Mesodermal cell (in vitro differentiated cells): Measurements from ENCODE around the gene CLEC16A.

Experiments
- H3K27ac ChIP-seq: 2 replicates; pipeline ENCODE4 v1.7.0; 2013; ENCODE audit warnings: mild to moderate bottlenecking, low read depth, low read length, moderate library complexity; ENCODE audit not compliant: severe bottlenecking
- H3K36me3 ChIP-seq: 2 replicates; pipeline ENCODE4 v1.7.1; 2013; ENCODE audit warnings: mild to moderate bottlenecking, low read length, moderate library complexity; ENCODE audit not compliant: control insufficient read depth, insufficient read depth
- H3K4me1 ChIP-seq: one replicate; pipeline ENCODE4 v1.7.1; 2013; ENCODE audit warnings: mild to moderate bottlenecking, low read length; ENCODE audit not compliant: insufficient read depth, control insufficient read depth, poor library complexity, severe bottlenecking
- H3K4me3 ChIP-seq: 2 replicates; pipeline ENCODE4 v1.7.0; 2013; ENCODE audit warnings: low read length, control low read depth, mild to moderate bottlenecking; ENCODE audit not compliant: insufficient read depth, poor library complexity, severe bottlenecking; ENCODE audit errors: extremely low read depth
- H3K9me3 ChIP-seq: 2 replicates; pipeline ENCODE4 v1.7.1; 2013; ENCODE audit warnings: mild to moderate bottlenecking, low read length, moderate library complexity; ENCODE audit not compliant: control insufficient read depth
- WGBS, 2 experiments: methylation state at CpG; one replicate each; pipeline ENCODE4 v1.1.5; 2013; ENCODE audit warnings: missing lambda C conversion rate in 2 of 2; ENCODE audit not compliant: insufficient coverage in 2 of 2; 5-methylcytosine and 5-hydroxymethylcytosine counted together

Gene CLEC16A

DNA sequence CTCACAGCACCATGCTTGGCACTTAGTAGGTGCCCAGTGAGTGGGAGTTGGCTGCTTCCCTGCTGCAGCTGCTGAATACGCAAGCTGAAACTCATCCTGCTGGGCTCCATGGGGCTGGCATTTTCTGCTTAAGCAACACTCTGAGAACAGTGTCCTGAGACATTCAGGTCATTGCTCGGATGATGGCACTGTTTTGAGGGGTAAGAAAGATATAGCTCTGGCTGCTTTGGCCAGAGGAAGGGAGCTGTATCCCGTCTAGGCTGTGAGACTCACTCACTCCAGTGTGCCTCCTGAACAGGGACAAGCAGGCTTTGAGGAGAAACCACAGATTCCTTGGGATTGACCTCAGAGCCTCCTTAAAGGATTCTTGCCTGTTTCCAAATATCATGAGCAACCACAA, 120.5 kb downstream of the CLEC16A start:
- Histone ChIP-seq H3K9me3 (no peaks in the 10 kb centered on the region), H3K27ac (no peak overlapping the region), H3K4me1 (no peaks in the 10 kb centered on the region), H3K4me3 (no peak overlapping the region), H3K36me3 (peaks cover 35% of the 10 kb centered on the region)
- WGBS, 2 experiments, result 67 to 69% methylated on average over 3 of the region's 3 CpGs

DNA sequence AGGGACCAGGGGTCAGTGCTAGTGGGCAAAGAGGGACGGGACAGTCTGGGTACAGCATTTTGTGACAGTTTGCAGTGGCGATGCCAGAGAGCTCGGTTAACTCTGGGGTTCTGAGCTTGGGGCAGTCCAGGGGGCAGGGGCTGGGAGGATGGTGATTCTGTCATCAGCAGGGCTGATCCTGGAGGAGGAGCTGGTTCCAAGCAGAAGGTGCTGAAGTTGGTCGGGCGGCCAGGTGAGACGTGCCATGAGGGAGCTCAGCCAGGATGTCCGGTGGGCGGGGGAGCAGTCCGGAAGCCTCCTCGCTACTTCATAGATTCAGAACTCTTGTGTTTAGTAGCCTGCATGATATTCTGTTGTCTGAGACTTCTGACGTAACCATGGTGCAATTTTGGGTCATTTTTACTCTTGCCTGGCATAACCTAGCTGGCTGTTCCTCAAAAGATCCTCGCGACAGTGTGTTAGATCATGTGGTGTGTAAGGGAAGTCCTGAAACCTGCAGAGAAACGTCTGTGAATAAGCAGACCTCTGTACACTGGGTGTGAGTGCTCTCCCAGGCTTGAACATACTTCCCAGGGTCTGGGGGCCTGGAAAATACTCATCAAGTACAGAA, 122.0 kb downstream of the CLEC16A start:
- 91% methylated on average over 13 to 14 of the region's 14 CpGs for WGBS, 2 experiments

DNA sequence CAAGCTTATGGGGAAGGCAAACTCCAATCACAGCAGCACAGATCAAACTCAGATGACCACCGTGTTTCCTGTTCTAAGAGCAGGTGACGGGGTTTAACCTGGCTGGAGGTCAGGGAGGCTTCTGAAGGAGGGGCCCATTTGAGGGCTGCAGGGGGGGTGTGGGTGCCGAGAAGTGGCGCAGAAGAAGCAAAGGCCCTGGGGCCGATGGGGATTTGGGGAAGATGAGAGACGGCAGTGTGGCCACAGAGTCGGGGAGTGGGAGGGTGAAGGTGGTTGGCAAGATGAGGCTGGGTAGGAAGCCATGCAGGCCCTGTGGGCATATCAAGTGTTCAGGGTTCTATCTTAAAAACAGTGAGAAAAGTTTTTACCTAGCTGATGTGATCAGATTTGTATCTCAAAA, 122.9 kb downstream of the CLEC16A start:
- no peak overlapping the region for H3K4me3 ChIP-seq
- peaks cover 34% of the 10 kb centered on the region for H3K36me3 ChIP-seq
- no peaks in the 10 kb centered on the region for H3K9me3 ChIP-seq
- no peaks in the 10 kb centered on the region for H3K4me1 ChIP-seq
- H3K27ac ChIP-seq, result no peak overlapping the region
- 94% methylated on average over 5 to 6 of the region's 7 CpGs for WGBS, 2 experiments

More for the DNA sequence above, 122.0 kb downstream of the CLEC16A start:
- Histone ChIP-seq H3K4me1 (no peaks in the 10 kb centered on the region), H3K36me3 (peaks cover 33% of the 10 kb centered on the region), H3K27ac (no peak overlapping the region), H3K4me3 (no peak overlapping the region), H3K9me3 (no peaks in the 10 kb centered on the region)

DNA sequence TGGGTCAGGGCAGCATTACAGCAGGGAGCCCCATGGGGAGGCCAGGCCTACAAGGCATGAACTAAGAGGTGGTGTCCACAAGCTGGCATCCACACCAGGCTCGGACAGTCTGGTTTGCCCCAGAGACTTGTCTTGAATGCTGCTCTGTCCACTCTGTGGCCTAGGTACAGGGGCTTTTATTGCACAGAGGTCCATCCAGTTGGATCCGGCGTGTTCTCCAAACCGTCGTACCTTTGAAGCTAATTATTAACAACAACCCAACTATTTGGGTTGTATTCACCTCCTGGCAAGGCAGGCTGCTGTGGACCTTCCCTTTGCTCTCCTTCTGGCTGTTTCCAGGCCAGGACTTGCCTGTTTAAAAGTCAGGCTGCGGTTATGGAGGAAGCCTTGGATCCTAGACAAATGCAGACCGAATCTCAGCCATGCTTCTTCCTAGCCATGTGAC, 123.4 kb downstream of the CLEC16A start:
- WGBS, 2 experiments, result 97 to 100% methylated on average over 6 to 7 of the region's 7 CpGs
- Histone ChIP-seq H3K4me1 (no peaks in the 10 kb centered on the region), H3K4me3 (no peak overlapping the region), H3K9me3 (no peaks in the 10 kb centered on the region), H3K27ac (no peak overlapping the region), H3K36me3 (peaks cover 34% of the 10 kb centered on the region)

DNA sequence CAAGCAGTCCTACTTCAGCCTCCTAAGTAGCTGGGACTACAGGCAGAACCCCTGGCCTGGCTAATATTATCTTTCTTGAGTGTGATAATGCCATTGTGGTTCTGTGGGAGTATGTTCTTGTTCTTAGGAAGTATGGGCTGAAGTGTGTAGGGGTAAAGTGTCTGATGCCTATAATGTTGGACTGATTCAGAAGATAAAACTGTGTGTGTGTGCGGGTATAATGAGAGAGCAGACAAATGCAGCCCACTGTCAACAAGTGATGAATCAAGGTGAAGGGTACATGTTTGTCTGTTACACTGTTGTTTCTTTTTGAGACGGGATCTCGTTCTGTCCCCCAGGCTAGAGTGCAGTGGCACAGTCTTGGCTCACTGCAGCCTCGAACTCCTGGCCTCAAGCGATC, 127.5 kb downstream of the CLEC16A start:
- Histone ChIP-seq H3K9me3 (no peaks in the 10 kb centered on the region), H3K27ac (no peak overlapping the region), H3K4me3 (no peak overlapping the region), H3K36me3 (peaks cover 28% of the 10 kb centered on the region), H3K4me1 (peaks cover 10% of the 10 kb centered on the region)
- WGBS, 2 experiments, result 91 to 98% methylated on average over 5 of the region's 5 CpGs

DNA sequence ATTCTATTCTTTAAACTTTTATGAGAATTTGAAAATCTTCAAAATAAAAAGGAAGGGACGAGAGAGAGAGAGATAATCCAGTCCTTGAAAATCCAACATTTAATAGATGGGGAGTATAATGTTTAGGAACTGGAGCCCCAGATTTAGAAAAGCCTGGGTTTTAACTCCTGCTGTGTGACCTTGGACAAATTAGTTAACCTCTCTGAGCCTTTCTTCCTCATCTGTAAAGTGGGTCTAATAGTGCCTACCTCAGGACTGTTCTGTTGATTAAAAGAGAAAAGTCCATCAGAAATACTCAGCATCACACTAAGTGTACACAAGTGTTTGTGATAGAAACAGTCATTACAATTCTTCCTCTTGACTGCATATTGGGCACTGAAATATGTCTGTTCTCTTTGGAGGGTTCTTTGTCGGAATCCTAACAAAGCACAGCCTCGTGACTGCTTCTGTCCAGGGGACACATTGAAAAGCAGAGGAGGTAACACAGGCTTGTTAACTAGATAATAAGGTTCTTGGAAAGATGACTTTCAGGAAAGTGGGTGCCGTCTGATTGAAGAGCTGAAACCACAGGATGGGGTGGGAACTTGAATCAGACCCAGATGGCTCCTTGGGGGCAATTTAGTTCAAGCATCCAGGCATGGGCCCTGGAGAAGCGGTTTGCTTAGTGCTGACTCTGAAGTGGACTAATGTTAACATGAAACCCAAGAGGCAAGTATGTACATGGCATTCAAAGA, 128.2 kb downstream of the CLEC16A start:
- WGBS, 2 experiments, result 94 to 98% methylated on average over 3 to 5 of the region's 5 CpGs

DNA sequence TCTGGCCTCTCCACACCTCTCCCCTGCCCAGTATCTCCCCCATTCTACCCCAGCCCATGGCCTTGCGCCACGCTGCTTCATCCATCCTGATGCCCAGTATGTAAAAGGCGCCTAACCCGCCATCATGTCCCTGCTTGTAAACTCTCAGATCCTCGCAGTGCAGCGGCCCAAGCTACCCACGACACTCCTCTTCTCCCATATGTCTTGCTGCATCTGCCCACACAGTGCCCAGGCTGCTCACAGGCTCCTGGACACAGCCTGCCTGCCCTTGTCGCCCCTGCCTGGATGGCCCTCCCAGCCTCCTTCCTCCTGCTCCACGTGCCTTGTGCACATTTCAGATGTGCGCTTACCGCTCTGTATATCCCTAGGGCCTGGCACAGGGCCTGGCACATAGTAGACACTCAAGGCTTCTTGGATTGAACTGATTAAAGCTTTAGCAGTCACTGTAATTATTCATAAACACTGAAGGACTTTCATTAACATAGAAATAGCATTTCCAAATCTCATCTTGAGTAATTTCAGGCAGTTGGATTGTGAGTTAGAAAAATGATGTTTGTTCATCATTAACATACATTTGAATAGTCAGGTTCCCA, 129.1 kb downstream of the CLEC16A start:
- Histone ChIP-seq H3K9me3 (no peaks in the 10 kb centered on the region), H3K36me3 (peaks cover 25% of the 10 kb centered on the region), H3K27ac (no peak overlapping the region), H3K4me3 (no peak overlapping the region), H3K4me1 (peaks cover 26% of the 10 kb centered on the region)
- WGBS, 2 experiments, result 92 to 94% methylated on average over 9 to 10 of the region's 11 CpGs

More for the DNA sequence above, 128.2 kb downstream of the CLEC16A start:
- Histone ChIP-seq H3K4me3 (no peak overlapping the region), H3K36me3 (peaks cover 28% of the 10 kb centered on the region), H3K4me1 (peaks cover 17% of the 10 kb centered on the region), H3K9me3 (no peaks in the 10 kb centered on the region), H3K27ac (no peak overlapping the region)

DNA sequence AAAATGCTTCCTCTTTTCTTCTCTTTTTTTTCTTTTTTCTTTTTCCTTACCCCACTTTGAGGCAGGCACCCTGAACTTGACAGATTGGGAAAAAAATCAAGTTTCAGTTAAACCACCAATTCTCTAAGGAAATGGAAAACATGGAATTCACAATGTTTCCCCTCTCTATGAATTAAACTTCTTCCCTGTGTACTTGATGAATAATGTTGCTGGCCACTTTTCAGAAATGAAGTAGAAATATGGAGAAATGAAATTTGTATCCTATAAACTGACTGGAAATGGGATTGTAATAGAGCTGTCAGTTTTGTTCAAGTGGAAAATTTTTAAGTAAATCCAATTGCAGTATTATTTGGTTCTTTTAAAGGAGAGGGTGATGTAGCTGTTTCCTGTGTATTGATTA, 129.8 kb downstream of the CLEC16A start:
- Histone ChIP-seq H3K36me3 (peaks cover 18% of the 10 kb centered on the region), H3K4me1 (peaks cover 32% of the 10 kb centered on the region), H3K27ac (no peak overlapping the region), H3K9me3 (no peaks in the 10 kb centered on the region), H3K4me3 (no peak overlapping the region)

DNA sequence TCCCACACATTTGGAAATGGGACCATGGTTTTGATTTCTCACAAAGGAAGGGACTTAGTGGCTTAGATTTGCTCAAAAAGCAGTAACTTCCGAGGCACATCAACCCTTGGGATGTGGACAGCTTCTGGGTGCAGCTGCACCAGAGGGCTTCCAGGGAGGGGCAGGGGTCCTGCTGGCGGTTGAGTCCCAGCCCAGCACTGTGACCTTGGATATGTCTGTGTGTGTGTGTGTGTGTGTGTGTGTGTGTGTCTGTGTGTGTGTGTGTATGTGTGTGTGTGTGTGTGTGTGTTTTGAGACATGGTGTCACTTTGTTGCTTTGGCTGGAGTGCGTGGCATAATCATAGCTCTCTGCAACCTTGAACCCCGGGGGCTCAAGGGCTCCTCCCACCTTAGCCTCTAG, 130.8 kb downstream of the CLEC16A start:
- H3K9me3 ChIP-seq, result no peaks in the 10 kb centered on the region
- no peak overlapping the region for H3K27ac ChIP-seq
- peaks cover 17% of the 10 kb centered on the region for H3K36me3 ChIP-seq
- H3K4me1 ChIP-seq, result peaks cover 42% of the 10 kb centered on the region
- H3K4me3 ChIP-seq, result no peak overlapping the region
- WGBS, 2 experiments, result 91 to 100% methylated on average over 3 of the region's 4 CpGs

DNA sequence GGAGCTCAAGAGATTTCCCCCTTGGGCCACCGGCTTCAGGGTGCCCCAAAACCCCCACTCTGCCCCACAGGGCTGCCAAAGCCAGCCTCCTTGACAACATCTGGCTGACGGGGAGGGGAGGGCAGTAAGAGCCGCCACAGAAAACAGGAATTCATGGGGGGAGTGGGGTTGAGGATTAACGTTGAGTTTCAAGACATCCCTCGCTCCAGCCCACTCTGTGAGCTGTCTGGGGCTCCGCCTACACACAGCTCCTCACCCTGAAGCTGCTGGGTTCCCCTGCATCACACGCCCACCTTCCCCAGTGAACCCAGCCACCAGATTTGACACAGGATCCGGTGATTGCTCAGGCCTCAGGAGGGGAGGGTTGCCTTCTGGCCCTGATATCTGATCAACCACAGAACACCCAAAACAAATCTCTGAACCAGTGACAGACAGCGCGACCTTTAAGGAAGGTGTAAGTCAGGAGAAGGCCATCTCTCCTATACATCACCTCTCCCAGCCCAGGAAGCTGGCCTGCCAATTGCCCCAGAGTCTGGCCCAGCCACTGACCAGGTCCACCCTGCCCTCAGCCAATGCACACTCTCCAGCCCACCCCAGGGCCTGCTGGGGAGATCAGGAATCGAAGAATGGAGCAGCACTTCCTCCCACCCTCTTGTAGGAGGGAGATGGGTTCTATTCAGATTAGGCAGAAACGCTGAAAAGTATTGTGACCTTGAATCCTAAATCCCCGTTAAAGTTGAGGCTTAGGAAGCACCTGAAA, 132.1 kb downstream of the CLEC16A start:
- no peak overlapping the region for H3K4me3 ChIP-seq
- H3K9me3 ChIP-seq, result no peaks in the 10 kb centered on the region
- whole genome bisulfite sequencing, 2 experiments, result 89 to 92% methylated on average over 6 to 9 of the region's 13 CpGs
- peak overlapping the region; percentile 6 for H3K27ac ChIP-seq
- H3K36me3 ChIP-seq, result peaks cover 11% of the 10 kb centered on the region
- peaks cover 42% of the 10 kb centered on the region for H3K4me1 ChIP-seq
